Activated T-cell treated with anti-CD3 and anti-CD28 coated beads, Interleukin-2, amount 50 U/mL, for 4 hours (primary cell): ENCODE results near the gene PAN2. TPM values are rescaled to one million over a fixed set of nuclear protein-coding genes. Genes with fewer than 3 reads are reported as not detected.

Source experiments
- ATAC-seq, 2 donors: fragments of 200-7000 bp; cut with Tn5 transposase; one replicate each; pipeline ENCODE4 v1.10.0; 2021
- DNase-seq: peaks from one replicate; pipeline ENCODE4 v3.0.0-alpha.2; 2020
- H3K27me3 Mint-ChIP-seq: one replicate; pipeline ENCODE4 v1.8.0; 2021; ENCODE audit warnings: low read depth, mixed read lengths
- H3K36me3 Mint-ChIP-seq: one replicate; pipeline ENCODE4 v1.8.0; 2022; ENCODE audit warnings: mixed read lengths; ENCODE audit not compliant: insufficient read depth
- H3K4me1 Mint-ChIP-seq: one replicate; pipeline ENCODE4 v1.8.0; 2021; ENCODE audit warnings: low read depth, mixed read lengths
- H3K4me3 Mint-ChIP-seq: one replicate; pipeline ENCODE4 v1.8.0; 2021; ENCODE audit warnings: mild to moderate bottlenecking, moderate library complexity, mixed read lengths
- H3K9me3 Mint-ChIP-seq: one replicate; pipeline ENCODE4 v1.8.0; 2021; ENCODE audit warnings: mixed read lengths
- total RNA-seq, 3 donors: library from RNA; stranded (reverse); gene quantifications; one replicate each; pipeline ENCODE4 v1.2.1, GENCODE V29; 2021

The PAN2 gene
- total RNA-seq = 10 to 100 TPM; 16.4 to 20.3 (median 17.3) TPM

GRCh38 chr12:56333679-56334489, at the start of gene PAN2:
Gene PAN2, minus strand, starts transcription at chr12:56334000. Its CDS starts 906 bp downstream, at chr12:56333094.
- Mint-ChIP-seq H3K27me3 (no peaks in the 10 kb centered on the region), H3K36me3 (peaks cover 4% of the 10 kb centered on the region), H3K9me3 (no peaks in the 10 kb centered on the region), H3K4me1 (peaks cover 43% of the 10 kb centered on the region), H3K4me3 (peak within 1 kb of the TSS; percentile 95)
- DNase-seq = peak; percentile 88
- peak; percentile 91 for ATAC-seq

DNA sequence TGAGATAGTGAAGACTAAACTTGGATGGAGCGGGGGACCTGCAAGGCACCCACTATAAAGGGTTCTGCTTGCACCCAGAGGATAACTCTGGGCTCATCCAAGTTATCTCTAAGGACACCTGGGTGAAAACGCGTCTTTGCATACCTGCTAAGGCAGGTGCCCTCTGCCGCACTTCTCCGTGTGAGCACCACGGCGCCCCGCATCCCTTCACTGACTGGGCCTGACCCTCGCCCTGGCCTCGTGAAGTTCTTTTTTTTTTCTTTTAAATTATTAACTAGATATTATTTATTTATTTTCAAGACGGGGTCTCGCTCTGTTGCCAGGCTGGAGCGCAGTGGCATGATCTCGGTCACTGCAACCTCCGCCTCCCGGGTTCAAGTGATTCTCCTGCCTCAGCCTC, 48.8 kb upstream of the PAN2 start:
- Mint-ChIP-seq H3K4me1 (no peaks in the 10 kb centered on the region), H3K27me3 (no peaks in the 10 kb centered on the region), H3K4me3 (no peak overlapping the region), H3K36me3 (no peaks in the 10 kb centered on the region), H3K9me3 (no peaks in the 10 kb centered on the region)
- ATAC-seq (no peak), DNase-seq (no peak)

DNA sequence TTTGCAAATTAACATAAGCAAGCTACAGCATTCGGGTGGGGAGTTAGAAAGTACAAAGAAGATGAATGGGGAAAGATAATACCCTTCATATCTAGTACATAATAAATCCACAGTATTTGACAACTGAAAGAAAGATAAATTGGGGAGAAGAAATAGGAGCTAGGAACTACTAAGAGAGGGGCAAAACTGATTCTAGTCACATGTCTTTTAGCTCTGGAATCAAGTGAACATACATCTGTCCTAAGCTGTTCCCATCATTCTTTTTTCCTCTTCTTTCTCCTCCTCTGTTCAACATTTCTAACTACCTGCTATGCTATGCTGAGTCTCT, 44.2 kb upstream of the PAN2 start:
- peaks cover 2% of the 10 kb centered on the region for H3K36me3 Mint-ChIP-seq
- no peak overlapping the region for H3K4me3 Mint-ChIP-seq
- H3K4me1 Mint-ChIP-seq = no peaks in the 10 kb centered on the region

DNA sequence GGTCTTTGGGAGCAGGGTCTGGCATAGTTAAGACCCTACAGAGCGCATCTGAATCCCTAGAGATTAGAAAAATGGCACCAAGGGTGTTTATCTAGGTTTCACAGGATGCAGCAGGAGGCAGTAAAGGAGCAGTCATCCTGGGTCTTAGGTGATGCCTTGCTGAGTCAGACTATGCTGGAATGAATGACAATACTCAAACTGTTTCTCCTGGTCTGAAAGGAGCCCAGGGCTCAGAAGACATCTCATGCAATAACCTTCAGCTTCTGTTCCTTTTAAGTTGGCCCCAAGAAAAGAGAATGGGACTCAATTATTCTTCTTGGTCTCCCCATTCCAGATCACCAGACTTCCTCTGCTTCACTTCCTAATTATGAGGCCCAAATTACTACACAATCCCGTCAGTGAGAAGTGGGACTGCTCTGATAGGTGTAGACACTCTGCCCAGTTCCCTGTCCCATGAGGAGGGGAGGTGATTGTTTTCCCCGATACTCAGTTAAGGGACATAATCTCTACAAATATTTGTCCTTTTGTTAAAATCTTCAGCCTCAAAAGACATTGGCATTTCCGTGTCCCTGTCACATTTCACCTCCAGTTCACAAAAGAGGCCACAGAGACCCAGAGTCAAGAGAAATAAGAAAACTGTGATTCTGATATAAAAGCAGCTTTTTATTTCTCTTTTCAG, 43.6 kb upstream of the PAN2 start:
- peaks cover 2% of the 10 kb centered on the region for H3K36me3 Mint-ChIP-seq
- no peaks in the 10 kb centered on the region for H3K4me1 Mint-ChIP-seq
- H3K4me3 Mint-ChIP-seq = no peak overlapping the region
- DNase-seq (no peak), ATAC-seq (peak in 1 of 2 donors; percentile 71)
- no peaks in the 10 kb centered on the region for H3K27me3 Mint-ChIP-seq
- H3K9me3 Mint-ChIP-seq = peaks cover 6% of the 10 kb centered on the region

More for the DNA sequence above, 44.2 kb upstream of the PAN2 start:
- ATAC-seq = no peak
- DNase-seq = no peak
- H3K27me3 Mint-ChIP-seq = no peaks in the 10 kb centered on the region
- H3K9me3 Mint-ChIP-seq = peaks cover 6% of the 10 kb centered on the region

GRCh38 chr12:56375598-56376434, 42.0 kb upstream of the PAN2 start:
- Mint-ChIP-seq H3K36me3 (peaks cover 2% of the 10 kb centered on the region), H3K4me3 (no peak overlapping the region), H3K4me1 (no peaks in the 10 kb centered on the region), H3K9me3 (peaks cover 6% of the 10 kb centered on the region), H3K27me3 (no peaks in the 10 kb centered on the region)
- DNase-seq = no peak
- ATAC-seq = no peak

DNA sequence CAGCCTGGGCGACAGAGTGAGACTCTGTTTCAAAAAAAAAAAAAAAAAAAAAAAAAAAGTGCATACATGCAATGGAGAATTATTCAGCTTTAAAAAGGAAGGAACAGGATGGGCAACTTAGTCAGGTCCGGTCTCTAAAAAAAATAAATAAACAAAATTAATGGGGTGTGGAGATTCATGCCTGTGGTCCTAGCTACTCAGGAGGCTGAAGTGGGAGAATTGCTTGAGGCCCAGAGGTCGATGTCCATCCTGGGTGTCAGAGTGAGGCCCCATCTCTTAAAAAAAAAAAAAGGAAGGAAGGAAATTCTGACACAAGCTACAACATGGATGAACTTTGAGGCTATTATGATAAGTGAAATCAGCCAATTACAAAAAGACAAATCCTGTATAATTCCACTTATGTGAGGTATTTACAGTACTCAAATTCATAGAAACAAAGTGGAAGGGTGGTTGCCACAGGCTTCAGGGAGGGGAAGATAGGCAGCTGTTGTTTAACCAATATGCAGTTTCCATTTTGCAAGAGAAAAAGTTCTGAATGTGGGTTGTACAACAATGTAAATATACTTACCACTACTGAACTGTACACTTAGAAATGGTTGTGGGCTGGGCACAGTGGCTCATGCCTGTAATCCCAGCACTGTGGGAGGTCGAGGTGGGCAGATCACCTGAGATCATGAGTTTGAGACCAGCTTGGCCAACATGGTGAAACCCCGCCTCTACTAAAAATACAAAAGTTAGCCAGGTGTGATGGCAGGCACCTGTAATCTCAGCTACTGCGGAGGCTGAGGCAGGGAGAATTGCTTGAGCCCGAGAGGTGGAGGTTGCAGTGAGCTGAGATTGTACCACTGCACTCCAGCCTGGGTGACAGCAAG, 41.2 kb upstream of the PAN2 start:
- ATAC-seq (no peak), DNase-seq (no peak)
- H3K27me3 Mint-ChIP-seq = no peaks in the 10 kb centered on the region
- H3K4me3 Mint-ChIP-seq = no peak overlapping the region
- H3K36me3 Mint-ChIP-seq = peaks cover 2% of the 10 kb centered on the region
- H3K9me3 Mint-ChIP-seq = peaks cover 6% of the 10 kb centered on the region
- H3K4me1 Mint-ChIP-seq = no peaks in the 10 kb centered on the region

- peaks cover 6% of the 10 kb centered on the region for H3K9me3 Mint-ChIP-seq
- DNase-seq (no peak), ATAC-seq (no peak)
- H3K4me3 Mint-ChIP-seq = no peak overlapping the region
- no peaks in the 10 kb centered on the region for H3K27me3 Mint-ChIP-seq
- H3K4me1 Mint-ChIP-seq = no peaks in the 10 kb centered on the region
- peaks cover 2% of the 10 kb centered on the region for H3K36me3 Mint-ChIP-seq
Observed at GRCh38 chr12:56373515-56373914, 39.7 kb upstream of the PAN2 start.

DNA sequence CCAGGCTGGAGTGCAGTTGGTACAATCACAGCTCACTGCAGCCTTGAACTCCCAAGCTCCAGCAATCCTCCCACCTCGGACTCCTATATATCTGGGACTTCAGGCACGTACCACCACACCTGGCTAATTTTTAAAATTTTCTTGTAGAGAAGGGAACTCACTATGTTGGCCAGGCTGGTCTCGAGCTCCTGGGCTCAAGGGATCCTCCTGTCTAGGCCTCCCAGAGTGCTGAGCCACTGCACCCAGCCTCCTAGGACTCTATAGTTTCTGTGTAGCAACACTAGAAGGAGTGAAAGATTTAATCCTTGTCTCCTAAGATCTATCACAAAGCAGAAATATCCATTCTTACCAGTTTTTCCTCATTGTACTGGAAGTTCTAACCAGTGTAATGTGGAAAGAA, 33.1 kb upstream of the PAN2 start:
- DNase-seq = no peak
- ATAC-seq = no peak
- Mint-ChIP-seq H3K4me1 (no peaks in the 10 kb centered on the region), H3K27me3 (no peaks in the 10 kb centered on the region), H3K9me3 (no peaks in the 10 kb centered on the region), H3K36me3 (no peaks in the 10 kb centered on the region), H3K4me3 (no peak overlapping the region)

DNA sequence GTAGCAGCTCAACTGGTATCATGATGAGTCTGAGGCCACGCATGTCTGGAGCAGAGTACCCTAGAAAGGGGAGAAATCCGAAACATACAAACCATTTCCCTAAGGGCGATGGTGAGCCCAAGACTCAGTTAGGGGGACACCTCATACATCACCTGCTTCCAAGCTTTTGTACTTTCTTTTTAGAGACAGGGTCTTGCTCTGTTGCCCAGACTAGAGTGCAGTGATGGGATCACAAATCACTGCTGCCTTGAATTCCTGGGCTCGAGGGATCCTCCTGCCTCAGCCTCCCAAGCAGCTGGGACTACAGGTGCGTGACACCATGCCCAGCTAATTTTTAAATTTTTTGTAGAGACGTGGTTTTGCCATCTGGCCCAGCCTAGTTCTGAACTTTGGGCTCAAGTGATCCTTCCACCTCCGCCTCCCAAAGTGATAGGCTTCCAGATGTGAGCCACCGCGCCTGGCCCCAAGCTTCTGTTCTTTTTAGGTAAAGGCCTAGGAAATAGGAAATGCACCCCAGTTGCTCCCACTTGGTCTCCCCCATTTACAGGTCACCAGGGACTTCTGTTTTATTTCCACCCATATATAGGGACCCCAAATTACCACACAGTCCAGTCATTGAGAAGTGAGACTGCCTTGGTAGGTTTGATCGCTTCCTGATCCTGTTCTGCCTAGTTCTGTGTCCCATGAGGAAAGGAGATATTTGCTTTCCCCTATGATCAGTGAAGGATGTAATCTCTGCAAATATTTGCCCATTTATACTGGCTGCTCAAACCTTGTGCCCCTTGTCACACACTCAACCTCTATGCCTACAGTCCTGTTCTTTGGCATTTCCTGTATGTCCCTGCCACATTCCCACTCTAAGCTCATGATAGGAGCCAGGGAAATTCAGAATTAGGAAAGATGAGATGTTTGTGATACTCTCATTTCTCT, 28.6 kb upstream of the PAN2 start, which contains the start of gene APOF:
TSS of gene APOF (minus strand) at position 728 of the 930 bp plus-strand sequence. CDS start at position 616, 112 bp downstream.
- ATAC-seq (no peak), DNase-seq (no peak)
- Mint-ChIP-seq H3K27me3 (no peaks in the 10 kb centered on the region), H3K36me3 (no peaks in the 10 kb centered on the region), H3K4me3 (peak within 1 kb of the TSS; percentile 87), H3K4me1 (peaks cover 26% of the 10 kb centered on the region), H3K9me3 (no peaks in the 10 kb centered on the region)

DNA sequence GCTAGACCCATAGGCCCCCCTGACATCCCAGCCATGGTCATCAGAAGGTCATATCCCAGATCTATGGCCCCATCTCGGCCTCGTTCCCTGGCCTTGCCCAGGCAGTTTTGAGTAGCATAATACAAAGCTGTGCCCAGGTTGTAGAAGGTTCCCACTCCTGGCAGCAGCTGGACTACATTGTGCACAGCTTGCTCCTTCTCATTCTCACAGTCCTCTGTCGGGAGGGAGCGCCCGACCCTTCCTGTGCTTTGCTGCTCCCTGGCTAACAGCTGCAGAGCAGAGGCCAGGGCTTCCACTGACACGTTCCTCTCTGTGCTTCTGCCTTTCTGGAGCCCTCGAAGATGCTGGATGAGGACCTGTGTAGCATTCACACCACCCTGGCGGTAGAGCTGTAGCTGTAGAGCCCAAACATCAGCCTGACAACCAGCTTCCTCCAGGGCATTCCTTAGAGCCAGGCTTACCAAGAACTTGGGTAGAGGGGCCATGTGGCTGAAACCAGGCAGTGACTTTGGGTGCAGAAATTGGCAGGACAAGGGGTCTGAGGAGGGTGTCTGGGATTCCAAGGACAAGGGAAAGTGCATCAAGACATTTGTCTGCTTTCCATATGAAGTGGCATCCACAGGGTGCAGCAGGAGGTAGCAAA, 27.8 kb upstream of the PAN2 start:
- ATAC-seq (no peak), DNase-seq (no peak)
- no peaks in the 10 kb centered on the region for H3K36me3 Mint-ChIP-seq
- H3K4me1 Mint-ChIP-seq = peaks cover 26% of the 10 kb centered on the region
- H3K4me3 Mint-ChIP-seq = peak overlapping the region; percentile 87
- H3K9me3 Mint-ChIP-seq = no peaks in the 10 kb centered on the region
- no peaks in the 10 kb centered on the region for H3K27me3 Mint-ChIP-seq

DNA sequence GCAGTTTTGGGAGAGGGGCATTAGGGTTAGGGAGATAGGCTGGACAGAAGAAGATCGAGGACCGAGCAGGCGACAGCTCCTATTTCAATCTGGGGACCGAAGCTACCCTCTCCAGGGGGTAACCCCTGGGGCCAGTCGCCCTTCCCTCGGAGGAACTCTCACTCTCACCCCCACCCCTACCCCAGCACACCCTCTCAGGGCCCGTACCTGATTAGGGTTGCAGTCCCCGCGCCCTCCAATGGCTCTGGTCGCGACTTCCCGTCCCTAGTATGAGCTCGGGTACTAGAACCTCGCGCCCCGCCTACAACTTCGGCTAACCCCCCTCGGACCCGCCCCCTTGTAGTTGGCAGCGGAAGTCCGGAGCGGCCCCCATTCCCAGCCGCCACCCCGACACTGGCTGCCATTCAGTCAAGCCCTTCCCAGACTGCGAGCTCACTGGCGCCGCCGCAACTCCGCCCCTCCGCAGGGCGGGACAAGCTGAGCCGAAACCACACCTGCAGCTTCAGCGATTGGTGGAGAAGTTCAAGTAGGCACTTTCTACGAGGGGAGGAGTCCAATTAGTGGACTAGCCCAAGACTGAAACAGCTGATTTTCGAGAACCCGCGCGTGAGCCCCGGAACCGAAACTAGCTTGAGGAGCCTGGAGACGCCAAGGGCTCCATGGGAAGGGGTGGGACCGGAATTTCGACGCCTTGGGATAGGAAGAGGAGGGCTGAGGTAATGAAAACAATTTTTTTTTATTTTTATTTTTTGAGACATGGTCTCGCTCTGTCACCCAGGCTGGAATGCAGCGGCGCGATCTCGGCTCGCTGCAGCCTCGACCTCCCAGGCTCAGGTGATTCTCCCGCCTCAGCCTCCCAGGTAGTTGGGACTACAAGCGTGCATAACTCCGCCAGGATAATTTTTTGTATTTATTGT, 26.3 kb upstream of the PAN2 start, which contains the start of gene STAT2:
TSS of gene STAT2 (minus strand) at position 257 of the 917 bp plus-strand sequence. CDS start 3,536 bp downstream, outside the sequence.
- Mint-ChIP-seq H3K36me3 (peaks cover 7% of the 10 kb centered on the region), H3K4me3 (peak within 1 kb of the TSS; percentile 87), H3K4me1 (peaks cover 26% of the 10 kb centered on the region), H3K9me3 (no peaks in the 10 kb centered on the region), H3K27me3 (no peaks in the 10 kb centered on the region)
- peak; percentile 98 for DNase-seq
- ATAC-seq = peak; percentile 98 to 99
